Erythroblast (primary cell): ENCODE measurements around the gene DDX23.

ENCODE experiments used
- GATA1 ChIP-seq: IDR thresholded peaks from 2 replicates; pipeline ENCODE4 v1.6.1; 2011; ENCODE audit warnings: low read depth, mild to moderate bottlenecking, control low read depth, low read length, moderate library complexity
- POLR2A ChIP-seq: IDR thresholded peaks from 2 replicates; pipeline ENCODE4 v1.6.1; 2011; ENCODE audit warnings: mild to moderate bottlenecking, low read length

- TF ChIP-seq POLR2A (no peak), GATA1 (no peak)
Observed at GRCh38 chr12:48854488-48854887, 2.5 kb upstream of the DDX23 start.
